Keratinocyte (primary cell): ENCODE measurements around the gene L3MBTL3.

Source experiments
- EZH2 ChIP-seq: IDR thresholded peaks from one replicate; pipeline ENCODE4 v1.6.1; 2012; ENCODE audit warnings: inconsistent platforms, mild to moderate bottlenecking, low read length, moderate library complexity
- TF ChIP-seq, protein P1 (sequence below), 3 experiments: IDR thresholded peaks in 1 of 3; conservative IDR thresholded peaks in 1 of 3; optimal IDR thresholded peaks in 1 of 3; 2 replicates in 2 of 3; 3 replicates in 1 of 3; pipeline versions ENCODE3 to v1.5.1; 2011; ENCODE audit warnings: low read length in 3 of 3, mild to moderate bottlenecking in 3 of 3, moderate library complexity in 2 of 3, control low read depth in 1 of 3, inconsistent platforms in 1 of 3; ENCODE audit not compliant: insufficient read depth in 2 of 3; ENCODE audit errors: extremely low read depth in 1 of 3

DNA sequence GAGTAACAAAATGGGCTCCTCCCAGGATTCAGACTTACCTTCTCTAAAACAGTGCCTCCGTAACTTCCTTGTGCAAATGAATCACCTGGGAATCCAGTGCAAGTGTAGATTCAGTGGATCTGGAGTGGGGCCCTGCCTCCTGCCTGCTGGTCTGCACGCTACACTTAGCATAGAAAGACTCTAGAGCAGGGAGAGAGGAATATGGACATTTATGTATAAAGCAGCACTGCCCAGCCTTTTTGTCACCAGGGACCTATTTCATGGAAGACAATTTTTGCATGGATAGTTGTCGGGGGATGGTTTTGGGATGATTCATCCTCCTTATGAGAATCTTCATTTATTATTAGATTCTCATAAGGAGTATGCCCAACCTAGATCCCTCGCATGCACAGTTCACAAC is 42.3 kb upstream of the L3MBTL3 start:
- TF ChIP-seq, protein P1, sequence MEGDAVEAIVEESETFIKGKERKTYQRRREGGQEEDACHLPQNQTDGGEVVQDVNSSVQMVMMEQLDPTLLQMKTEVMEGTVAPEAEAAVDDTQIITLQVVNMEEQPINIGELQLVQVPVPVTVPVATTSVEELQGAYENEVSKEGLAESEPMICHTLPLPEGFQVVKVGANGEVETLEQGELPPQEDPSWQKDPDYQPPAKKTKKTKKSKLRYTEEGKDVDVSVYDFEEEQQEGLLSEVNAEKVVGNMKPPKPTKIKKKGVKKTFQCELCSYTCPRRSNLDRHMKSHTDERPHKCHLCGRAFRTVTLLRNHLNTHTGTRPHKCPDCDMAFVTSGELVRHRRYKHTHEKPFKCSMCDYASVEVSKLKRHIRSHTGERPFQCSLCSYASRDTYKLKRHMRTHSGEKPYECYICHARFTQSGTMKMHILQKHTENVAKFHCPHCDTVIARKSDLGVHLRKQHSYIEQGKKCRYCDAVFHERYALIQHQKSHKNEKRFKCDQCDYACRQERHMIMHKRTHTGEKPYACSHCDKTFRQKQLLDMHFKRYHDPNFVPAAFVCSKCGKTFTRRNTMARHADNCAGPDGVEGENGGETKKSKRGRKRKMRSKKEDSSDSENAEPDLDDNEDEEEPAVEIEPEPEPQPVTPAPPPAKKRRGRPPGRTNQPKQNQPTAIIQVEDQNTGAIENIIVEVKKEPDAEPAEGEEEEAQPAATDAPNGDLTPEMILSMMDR (optimal IDR thresholded peaks at IDR 0.05 in 1 of 3, IDR thresholded peaks at IDR 0.05 in 1 of 3, conservative IDR thresholded peaks at IDR 0.05 in 1 of 3; ENCODE audit: extremely low read depth in 1 of 3, insufficient read depth in 2 of 3, low read length in 3 of 3): no peak
- TF ChIP-seq EZH2: no peak
